K562 (cell line): ENCODE results near the gene ANKRD11. TPM values are rescaled to one million over a fixed set of nuclear protein-coding genes. Genes with fewer than 3 reads are reported as not detected.

Experiments used
- ZBTB40 ChIP-seq, 2 experiments: fragments of 450-650 bp in 1 of 2; sonication (generic) in 1 of 2; formaldehyde crosslinking in 1 of 2; IDR thresholded peaks; 2 replicates each; pipeline versions ENCODE4 v1.7.1 to v1.9.0; 2016 to 2022; ENCODE audit warnings: inconsistent platforms in 1 of 2, mild to moderate bottlenecking in 1 of 2, missing genetic modification reagents in 1 of 2
- polyA plus RNA-seq, 8 experiments: library from polyadenylated mRNA; depleted of rRNA in 4 of 8; stranded (reverse) in 5 of 8; unstranded in 3 of 8; fragments of >200 nt; fragmentation: Nextera tagmentation in 2 of 8; fragmentation: Illumina TruSeq in 1 of 8; extraction: Ambion mirVana in 2 of 8; extraction: Trizol in 1 of 8; gene quantifications; 2 replicates each; pipeline versions ENCODE4 v1.2.1 to v1.2.3, GENCODE V29; 2011 to 2014; ENCODE audit warnings: inconsistent platforms in 1 of 8, missing spikeins in 1 of 8
- total RNA-seq, 7 experiments: library from RNA; depleted of rRNA in 6 of 7; stranded (reverse); fragments of >200 nt in 6 of 7; fragmentation: Illumina TruSeq in 2 of 7; extraction: Trizol in 2 of 7; gene quantifications; 2 replicates each; pipeline versions ENCODE4 v1.2.1 to v1.2.3, GENCODE V29; 2011 to 2021; ENCODE audit warnings: low replicate concordance in 1 of 7

ANKRD11 gene
- total and polyA plus RNA-seq, 9 of the 15 experiments (the other 6 are each of a cell fraction or from before 2014, with no cell fraction given) = 4.7 to 126 (median 31.7) TPM

GRCh38 chr16:89452241-89452640 is 38.1 kb downstream of the ANKRD11 start (continued):
- no peak for TF ChIP-seq ZBTB40 (IDR thresholded peaks at IDR 0.05)
- no peak for TF ChIP-seq ZBTB40 (CRISPR knock-in tag; IDR thresholded peaks at IDR 0.05)
